ENCODE results near the gene EPHA6. TPM values are rescaled to one million over a fixed set of nuclear protein-coding genes. Genes with fewer than 3 reads are reported as not detected.
A peak's percentile ranks its signal among the peaks of the same experiment; 100 is the strongest.

Gene EPHA6
- total RNA-seq, 2 experiments from 2014 or later: not detected

DNA sequence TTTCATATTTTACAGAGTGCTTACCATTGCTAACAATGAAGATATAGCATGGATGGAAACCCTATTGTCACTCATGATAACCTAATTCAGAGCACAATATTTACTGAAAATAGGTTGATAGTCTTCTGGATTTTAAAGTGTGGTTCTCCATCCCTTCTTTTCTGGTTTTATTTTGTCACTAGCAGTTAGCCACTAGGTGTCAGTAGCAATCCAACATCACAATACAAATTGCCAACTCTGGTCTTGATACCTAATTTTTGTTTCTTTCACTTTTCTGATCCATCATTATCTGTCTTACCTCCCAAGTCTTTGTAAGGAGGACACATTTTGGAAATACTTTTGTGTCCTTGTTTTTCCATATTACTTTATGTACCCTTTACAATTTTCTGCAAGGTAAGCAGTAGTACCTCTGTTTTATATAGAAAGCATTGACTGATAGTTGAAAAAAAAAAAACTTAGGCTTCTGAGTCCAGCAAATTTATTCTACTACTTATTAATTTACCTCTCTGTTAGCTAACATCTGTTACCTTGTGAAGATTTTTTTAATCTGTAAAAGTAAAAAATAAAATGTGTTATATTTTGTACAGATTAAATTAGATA lies 979.1 kb downstream of the EPHA6 start:
- POLR2A ChIA-PET: no interaction called here
- Mint-ChIP-seq H3K36me3 (ENCODE audit: low read depth) (no peaks in the 10 kb centered on the region), H3K4me3 (no peak overlapping the region), H3K9me3 (no peaks in the 10 kb centered on the region), H3K4me1 (peaks cover 3% of the 10 kb centered on the region), H3K27me3 (no peaks in the 10 kb centered on the region), H3K27ac (no peak overlapping the region)
- CTCF ChIA-PET: interaction anchor here (0.6 to 1.7 kb wide), 10 partner anchors 10 to 504 kb away, joined by 3 to 7 read pairs (median 4); no protein-coding TSS in a partner anchor
- peak; percentile 63 for DNase-seq

DNA sequence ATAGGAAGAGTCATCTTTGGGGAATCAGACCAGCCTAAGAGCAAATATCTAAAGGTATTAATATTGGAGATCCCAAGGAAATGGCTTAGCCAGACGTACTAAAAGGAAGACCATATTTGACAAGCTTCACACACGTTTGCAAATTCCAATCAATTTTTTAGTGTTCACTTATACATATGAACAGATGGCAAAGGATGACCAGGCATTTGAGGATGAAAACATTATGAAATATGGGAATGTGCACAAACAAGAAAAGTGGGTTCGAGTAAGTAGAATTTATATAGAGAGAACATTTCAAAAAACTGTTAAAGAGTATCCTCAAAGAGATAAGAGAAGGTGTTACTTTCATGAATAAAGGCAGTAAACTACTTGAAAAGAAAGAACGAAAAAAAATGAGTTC lies 981.6 kb downstream of the EPHA6 start:
- ChIA-PET POLR2A (no interaction called here), CTCF (interaction anchor here (0.7 to 0.9 kb wide), 2 partner anchors 13 to 227 kb away, joined by 3 read pairs; no protein-coding TSS in a partner anchor)
- no peak overlapping the region for H3K4me3 Mint-ChIP-seq
- no peak overlapping the region for H3K27ac Mint-ChIP-seq
- H3K36me3 Mint-ChIP-seq (ENCODE audit: low read depth): no peaks in the 10 kb centered on the region
- DNase-seq: no peak
- H3K27me3 Mint-ChIP-seq: no peaks in the 10 kb centered on the region
- no peaks in the 10 kb centered on the region for H3K9me3 Mint-ChIP-seq
- peaks cover 3% of the 10 kb centered on the region for H3K4me1 Mint-ChIP-seq
